ENCODE data around the gene TMEM242. TPM values are rescaled to one million over a fixed set of nuclear protein-coding genes. Genes with fewer than 3 reads are reported as not detected.

TMEM242 gene
- total and polyA plus RNA-seq, 8 donors: 3.4 to 6.2 (median 4.5) TPM

- no peak for TF ChIP-seq CTCF (IDR thresholded peaks at IDR 0.05)
- intact Hi-C loops (cut with DNase I): no loop called here
These were observed 51.9 kb downstream of the TMEM242 start for GRCh38 chr6:157271441-157271840.

GRCh38 chr6:157270916-157271315, 52.4 kb downstream of the TMEM242 start:
- ATAC-seq: no peak
- H3K9me3 ChIP-seq: no peaks in the 10 kb centered on the region
- intact Hi-C loops (cut with DNase I): no loop called here
- FAIRE-seq: no peak
- no peak overlapping the region for H3K4me3 ChIP-seq
- no peak overlapping the region for H3K27ac ChIP-seq
- no peaks in the 10 kb centered on the region for H3K36me3 ChIP-seq
- H3K27me3 ChIP-seq: no peaks in the 10 kb centered on the region
- H3K4me1 ChIP-seq: no peaks in the 10 kb centered on the region
- no peak for TF ChIP-seq CTCF (IDR thresholded peaks at IDR 0.05)
- 84 to 85% methylated on average over 2 of the region's 2 CpGs for WGBS, 2 donors
- DNase-seq: no peak

More at GRCh38 chr6:157271441-157271840, 51.9 kb downstream of the TMEM242 start:
- H3K4me1 ChIP-seq: no peaks in the 10 kb centered on the region
- 90 to 96% methylated on average over 9 of the region's 9 CpGs for WGBS, 2 donors
- H3K36me3 ChIP-seq: no peaks in the 10 kb centered on the region
- no peaks in the 10 kb centered on the region for H3K27me3 ChIP-seq
- no peak for DNase-seq
- FAIRE-seq: no peak
- no peaks in the 10 kb centered on the region for H3K9me3 ChIP-seq
- ATAC-seq: no peak
- H3K27ac ChIP-seq: no peak overlapping the region
- H3K4me3 ChIP-seq: no peak overlapping the region

- Histone ChIP-seq H3K4me3 (no peak overlapping the region), H3K4me1 (no peaks in the 10 kb centered on the region), H3K36me3 (no peaks in the 10 kb centered on the region), H3K27me3 (no peaks in the 10 kb centered on the region), H3K27ac (no peak overlapping the region), H3K9me3 (no peaks in the 10 kb centered on the region)
- TF ChIP-seq CTCF (IDR thresholded peaks at IDR 0.05): no peak
- no peak for DNase-seq
- no peak for ATAC-seq
- intact Hi-C loops (cut with DNase I): no loop called here
- FAIRE-seq: no peak
- WGBS, 2 donors: 91 to 95% methylated on average over 1 of the region's 1 CpG
These were observed 53.0 kb downstream of the TMEM242 start for GRCh38 chr6:157270308-157270707.

GRCh38 chr6:157269261-157269794, 54.0 kb downstream of the TMEM242 start:
- TF ChIP-seq CTCF (IDR thresholded peaks at IDR 0.05): no peak
- H3K9me3 ChIP-seq: no peaks in the 10 kb centered on the region
- no peaks in the 10 kb centered on the region for H3K4me1 ChIP-seq
- intact Hi-C loops (cut with DNase I): no loop called here
- no peaks in the 10 kb centered on the region for H3K36me3 ChIP-seq
- no peaks in the 10 kb centered on the region for H3K27me3 ChIP-seq
- H3K27ac ChIP-seq: peak overlapping the region in 2 of 4 donors; percentile 4 to 41
- FAIRE-seq (no peak), ATAC-seq (peak in 3 of 4 donors; percentile 28 to 65 (median 36)), DNase-seq (peak in 2 of 6 donors; percentile 31 to 38)
- H3K4me3 ChIP-seq: no peak overlapping the region
- WGBS, 2 donors: 43 to 55% methylated on average over 16 of the region's 16 CpGs

DNA sequence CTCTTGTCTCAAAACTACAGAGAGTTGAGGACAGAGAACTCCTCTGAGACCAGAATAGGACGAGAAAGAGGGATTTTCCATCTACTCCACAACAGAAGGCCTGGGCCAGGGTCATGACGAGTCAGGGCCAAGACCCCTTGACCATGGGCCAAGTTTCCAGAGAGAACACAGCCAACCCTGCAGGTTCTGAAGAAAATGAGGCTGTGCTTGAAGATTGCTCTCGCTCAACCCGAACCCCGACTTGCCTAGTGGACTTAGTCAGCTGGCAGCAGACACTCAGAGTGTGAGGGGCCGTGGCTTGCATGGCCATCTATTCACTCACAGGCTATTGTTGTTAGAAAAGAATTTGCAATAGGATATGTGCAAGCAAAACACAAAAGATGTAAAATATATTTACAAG, 54.5 kb downstream of the TMEM242 start:
- H3K27ac ChIP-seq: peak overlapping the region in 2 of 4 donors; percentile 4 to 23
- 79 to 88% methylated on average over 6 of the region's 6 CpGs for WGBS, 2 donors
- TF ChIP-seq CTCF (IDR thresholded peaks at IDR 0.05): no peak
- H3K4me1 ChIP-seq: no peaks in the 10 kb centered on the region
- ATAC-seq: no peak
- no peak for DNase-seq
- H3K36me3 ChIP-seq: no peaks in the 10 kb centered on the region
- FAIRE-seq: no peak
- H3K9me3 ChIP-seq: no peaks in the 10 kb centered on the region
- H3K4me3 ChIP-seq: no peak overlapping the region
- intact Hi-C loops (cut with DNase I): no loop called here
- H3K27me3 ChIP-seq: no peaks in the 10 kb centered on the region
